Type B pancreatic cell (in vitro differentiated cells): ENCODE data around the gene CAPN6. TPM values are rescaled to one million over a fixed set of nuclear protein-coding genes. Genes with fewer than 3 reads are reported as not detected.

Source experiments
- DNase-seq: peaks from one replicate; pipeline ENCODE4 v3.0.0; 2021; ENCODE audit warnings: mixed read lengths; ENCODE audit not compliant: unreplicated experiment; ENCODE audit errors: extremely low spot score
- H3K27ac Mint-ChIP-seq: 2 replicates; pipeline ENCODE4 v1.8.0; 2021; ENCODE audit warnings: mild to moderate bottlenecking, mixed read lengths
- H3K27me3 Mint-ChIP-seq: 2 replicates; pipeline ENCODE4 v1.8.0; 2021; ENCODE audit warnings: mixed read lengths
- H3K36me3 Mint-ChIP-seq: 2 replicates; pipeline ENCODE4 v1.8.0; 2021; ENCODE audit warnings: mixed read lengths
- H3K4me1 Mint-ChIP-seq: one replicate; pipeline ENCODE4 v1.8.0; 2021; ENCODE audit warnings: mixed read lengths; ENCODE audit not compliant: unreplicated experiment
- H3K4me3 Mint-ChIP-seq: 2 replicates; pipeline ENCODE4 v1.8.0; 2021; ENCODE audit warnings: mild to moderate bottlenecking, mixed read lengths
- H3K9me3 Mint-ChIP-seq: 2 replicates; pipeline ENCODE4 v1.8.0; 2021; ENCODE audit warnings: mixed read lengths
- CTCF ChIP-seq: fragments of 200-600 bp; sonication (generic); conservative IDR thresholded peaks from 2 replicates; pipeline ENCODE4 v1.5.0; 2021; ENCODE audit warnings: antibody characterized with exemption, mild to moderate bottlenecking
- total RNA-seq: library from RNA; stranded (reverse); gene quantifications from 2 replicates; pipeline ENCODE4 v1.2.1, GENCODE V29; 2021; ENCODE audit warnings: low replicate concordance

CAPN6 gene
- total RNA-seq, 1 donor from 2014 or later, result 31.7 TPM

- Mint-ChIP-seq H3K9me3 (no peaks in the 10 kb centered on the region), H3K4me1 (no peaks in the 10 kb centered on the region), H3K27ac (no peak overlapping the region), H3K36me3 (no peaks in the 10 kb centered on the region), H3K4me3 (no peak overlapping the region), H3K27me3 (no peaks in the 10 kb centered on the region)
- no peak for DNase-seq
- no peak for TF ChIP-seq CTCF
These were observed 32.0 kb upstream of the CAPN6 start for GRCh38 chrX:111302284-111302683.

- Mint-ChIP-seq H3K4me3 (no peak overlapping the region), H3K36me3 (no peaks in the 10 kb centered on the region), H3K9me3 (no peaks in the 10 kb centered on the region), H3K27ac (no peak overlapping the region), H3K27me3 (no peaks in the 10 kb centered on the region), H3K4me1 (peaks cover 14% of the 10 kb centered on the region)
- no peak for TF ChIP-seq CTCF
- DNase-seq, result no peak
These were observed 18.6 kb upstream of the CAPN6 start for GRCh38 chrX:111288841-111289240.

GRCh38 chrX:111284631-111285293 lies 14.5 kb upstream of the CAPN6 start:
- H3K36me3 Mint-ChIP-seq, result no peaks in the 10 kb centered on the region
- H3K4me3 Mint-ChIP-seq, result no peak overlapping the region
- DNase-seq, result no peak
- H3K9me3 Mint-ChIP-seq, result no peaks in the 10 kb centered on the region
- H3K27me3 Mint-ChIP-seq, result no peaks in the 10 kb centered on the region
- TF ChIP-seq CTCF, result no peak
- no peak overlapping the region for H3K27ac Mint-ChIP-seq
- H3K4me1 Mint-ChIP-seq, result peaks cover 14% of the 10 kb centered on the region

GRCh38 chrX:111283446-111283845 lies 13.2 kb upstream of the CAPN6 start:
- peaks cover 12% of the 10 kb centered on the region for H3K4me1 Mint-ChIP-seq

GRCh38 chrX:111282991-111283390 lies 12.7 kb upstream of the CAPN6 start:
- no peaks in the 10 kb centered on the region for H3K9me3 Mint-ChIP-seq
- no peaks in the 10 kb centered on the region for H3K36me3 Mint-ChIP-seq
- H3K27ac Mint-ChIP-seq, result no peak overlapping the region
- no peaks in the 10 kb centered on the region for H3K27me3 Mint-ChIP-seq
- no peak for DNase-seq
- TF ChIP-seq CTCF, result no peak
- H3K4me1 Mint-ChIP-seq, result peaks cover 7% of the 10 kb centered on the region
- H3K4me3 Mint-ChIP-seq, result no peak overlapping the region

More at GRCh38 chrX:111283446-111283845, 13.2 kb upstream of the CAPN6 start:
- TF ChIP-seq CTCF, result no peak
- H3K4me3 Mint-ChIP-seq, result no peak overlapping the region
- H3K9me3 Mint-ChIP-seq, result no peaks in the 10 kb centered on the region
- no peaks in the 10 kb centered on the region for H3K36me3 Mint-ChIP-seq
- H3K27me3 Mint-ChIP-seq, result no peaks in the 10 kb centered on the region
- no peak for DNase-seq
- H3K27ac Mint-ChIP-seq, result no peak overlapping the region
